Neural progenitor cell (in vitro differentiated cells): ENCODE measurements around the gene CSKMT. TPM values are rescaled to one million over a fixed set of nuclear protein-coding genes. Genes with fewer than 3 reads are reported as not detected.

ENCODE experiments used
- DNase-seq: peaks from one replicate; pipeline ENCODE4 v3.0.0-alpha.2; 2016; ENCODE audit warnings: low spot score
- H2AFZ ChIP-seq: fragments of 200-600 bp; sonication (generic); replicated peaks from 2 replicates; pipeline ENCODE4 v1.6.1; 2016; ENCODE audit warnings: antibody characterized with exemption
- H3F3A ChIP-seq: fragments of 200-600 bp; sonication (generic); 2 replicates; pipeline ENCODE4 v1.6.1; 2016; ENCODE audit warnings: antibody characterized with exemption, low read depth
- H3K27ac ChIP-seq: fragments of 200-600 bp; sonication (generic); 2 replicates; pipeline ENCODE4 v1.5.1; 2016; ENCODE audit warnings: mild to moderate bottlenecking
- H3K27me3 ChIP-seq: fragments of 200-600 bp; sonication (generic); 2 replicates; pipeline ENCODE4 v1.6.1; 2016; ENCODE audit warnings: mild to moderate bottlenecking, moderate library complexity
- H3K36me3 ChIP-seq: fragments of 200-600 bp; sonication (generic); 2 replicates; pipeline ENCODE4 v1.5.1; 2016
- H3K4me1 ChIP-seq: fragments of 200-600 bp; sonication (generic); 2 replicates; pipeline ENCODE4 v1.6.1; 2016; ENCODE audit warnings: mixed run types
- H3K4me2 ChIP-seq: fragments of 200-600 bp; sonication (generic); 2 replicates; pipeline ENCODE4 v1.6.1; 2016
- H3K4me3 ChIP-seq: fragments of 200-600 bp; sonication (generic); 2 replicates; pipeline ENCODE4 v1.5.1; 2016
- H3K79me2 ChIP-seq: fragments of 200-600 bp; sonication (generic); 2 replicates; pipeline ENCODE4 v1.6.1; 2016; ENCODE audit warnings: low read depth
- H3K9ac ChIP-seq: fragments of 200-600 bp; sonication (generic); 2 replicates; pipeline ENCODE4 v1.6.1; 2016
- H3K9me3 ChIP-seq: fragments of 200-600 bp; sonication (generic); 2 replicates; pipeline ENCODE4 v1.5.1; 2016; ENCODE audit warnings: low read depth
- H4K20me1 ChIP-seq: fragments of 200-600 bp; sonication (generic); 2 replicates; pipeline ENCODE4 v1.6.1; 2016; ENCODE audit warnings: low read depth
- H3K27ac Mint-ChIP-seq: 3 replicates; pipeline ENCODE4 v1.8.0; 2021; ENCODE audit warnings: mixed read lengths
- H3K27me3 Mint-ChIP-seq: 2 replicates; pipeline ENCODE4 v1.8.0; 2022; ENCODE audit warnings: low read depth, mild to moderate bottlenecking, inconsistent platforms, moderate library complexity, mixed read lengths; ENCODE audit not compliant: insufficient read depth
- H3K36me3 Mint-ChIP-seq: 3 replicates; pipeline ENCODE4 v1.8.0; 2021; ENCODE audit warnings: mixed read lengths
- H3K4me1 Mint-ChIP-seq: 3 replicates; pipeline ENCODE4 v1.8.0; 2021; ENCODE audit warnings: mixed read lengths
- H3K4me3 Mint-ChIP-seq: 3 replicates; pipeline ENCODE4 v1.8.0; 2021; ENCODE audit warnings: mild to moderate bottlenecking, moderate library complexity, mixed read lengths
- H3K9me3 Mint-ChIP-seq: 3 replicates; pipeline ENCODE4 v1.8.0; 2020; ENCODE audit warnings: mixed read lengths
- CTCF ChIP-seq: fragments of 200-600 bp; sonication (generic); IDR thresholded peaks from 2 replicates; pipeline ENCODE4 v1.5.1; 2017; ENCODE audit warnings: antibody characterized with exemption, mild to moderate bottlenecking
- EZH2 ChIP-seq: fragments of 200-600 bp; sonication (generic); IDR thresholded peaks from 2 replicates; pipeline ENCODE4 v1.6.1; 2017; ENCODE audit warnings: antibody characterized with exemption, mild to moderate bottlenecking, moderate library complexity
- EZH2phosphoT487 ChIP-seq: fragments of 200-600 bp; sonication (generic); IDR thresholded peaks from 2 replicates; pipeline ENCODE4 v1.6.1; 2017; ENCODE audit warnings: antibody characterized with exemption
- total RNA-seq: library from RNA; depleted of rRNA; stranded (reverse); fragments of >200 nt; gene quantifications from 2 replicates; pipeline ENCODE4 v1.2.3, GENCODE V29; 2015; ENCODE audit warnings: low replicate concordance

Gene CSKMT
- total RNA-seq, 1 donor from 2014 or later, result 4.3 TPM

DNA sequence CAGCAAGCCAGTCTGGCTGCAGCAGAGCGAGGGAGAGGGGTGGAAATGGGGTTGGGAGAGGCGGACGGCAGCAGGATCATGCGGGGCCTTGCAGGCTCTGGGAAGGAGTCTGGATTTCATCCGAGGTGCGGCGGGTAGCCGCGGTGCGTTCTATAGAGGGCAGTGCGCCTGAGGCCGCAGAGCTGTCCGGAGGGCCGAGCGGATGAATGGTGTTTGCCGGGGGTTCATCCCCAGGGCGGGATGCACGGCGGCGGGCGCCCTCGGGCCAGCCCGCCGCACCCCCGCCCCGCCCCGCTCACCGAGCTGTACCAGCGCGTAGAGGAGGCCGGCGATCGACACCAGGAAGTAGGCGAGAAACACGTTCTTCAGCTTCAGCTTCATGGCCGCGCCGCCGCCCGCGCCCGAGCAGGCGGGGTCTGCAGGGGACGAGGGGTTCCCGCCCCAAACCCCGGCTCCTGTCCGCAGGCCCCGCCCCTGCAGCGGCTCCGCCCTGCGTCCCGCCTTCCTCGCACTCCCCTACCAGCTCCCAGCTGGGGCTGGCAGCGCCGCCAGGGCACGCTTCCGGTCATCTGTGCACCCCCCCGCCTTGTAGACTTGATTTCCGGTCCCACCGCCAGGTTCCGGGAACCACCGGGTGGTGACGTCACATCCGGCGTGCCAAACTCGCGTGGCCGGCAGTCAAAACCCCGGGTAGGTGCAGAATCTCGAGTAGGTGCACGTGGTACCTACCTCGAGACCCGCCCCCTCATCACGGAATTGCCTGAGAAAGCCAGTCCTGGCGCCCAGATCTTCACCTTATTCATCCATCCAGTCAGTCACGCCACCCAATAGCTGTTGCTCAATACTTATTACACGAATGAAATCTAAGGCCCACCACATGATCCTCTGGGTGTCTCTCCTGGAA is 43.3 kb upstream of the CSKMT start, which contains the start of gene B3GAT3:
B3GAT3 (minus strand) TSS at position 420 of the 904 bp plus-strand sequence; CDS start at position 381, 39 bp downstream.
- no peaks in the 10 kb centered on the region for H3K9me3 ChIP-seq
- H3K79me2 ChIP-seq, result peaks cover 19% of the 10 kb centered on the region
- peak within 1 kb of the TSS; percentile 34 for H3K27ac Mint-ChIP-seq

DNA sequence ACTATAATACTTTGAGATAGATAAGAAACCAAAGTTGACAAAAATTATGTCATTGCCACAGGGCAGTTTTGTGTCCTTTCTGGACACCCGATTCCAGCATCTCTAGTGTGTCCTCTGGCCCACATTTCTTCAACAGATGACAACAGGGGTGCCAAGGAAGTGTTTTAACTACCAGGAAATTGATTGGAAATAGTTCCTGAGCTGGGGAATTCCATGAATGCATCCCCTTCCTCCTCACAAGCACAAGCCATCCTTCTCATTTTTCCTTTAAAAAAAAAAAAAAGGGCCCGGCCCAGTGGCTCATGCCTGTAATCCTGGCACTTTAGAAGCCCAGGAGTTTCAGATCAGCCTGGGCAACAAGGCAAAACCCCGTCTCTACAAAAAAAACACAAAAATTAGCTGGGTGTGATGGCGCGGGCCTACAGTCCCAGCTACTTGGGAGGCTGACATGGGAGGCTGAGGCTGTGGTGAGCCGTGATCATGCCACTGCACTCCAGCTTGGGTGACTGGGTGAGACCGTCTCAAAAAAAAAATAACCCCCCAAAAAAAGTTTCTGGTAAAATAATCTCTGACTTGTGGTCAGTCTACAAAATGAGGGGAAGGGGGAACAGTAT is 42.5 kb upstream of the CSKMT start:
- Mint-ChIP-seq H3K36me3 (peaks cover 20% of the 10 kb centered on the region), H3K9me3 (no peaks in the 10 kb centered on the region), H3K4me3 (peak overlapping the region; percentile 78), H3K27ac (peak overlapping the region; percentile 0), H3K27me3 (peaks cover 6% of the 10 kb centered on the region), H3K4me1 (peaks cover 18% of the 10 kb centered on the region)
- Histone ChIP-seq H4K20me1 (no peaks in the 10 kb centered on the region), H3K9ac (no peak overlapping the region), H3K79me2 (peaks cover 19% of the 10 kb centered on the region), H3K27me3 (no peaks in the 10 kb centered on the region), H2AFZ (no peak overlapping the region), H3K27ac (peak overlapping the region; percentile 3), H3F3A (peaks cover 52% of the 10 kb centered on the region), H3K36me3 (no peaks in the 10 kb centered on the region), H3K4me3 (peak overlapping the region; percentile 76), H3K4me1 (peaks cover 5% of the 10 kb centered on the region), H3K9me3 (no peaks in the 10 kb centered on the region), H3K4me2 (peak overlapping the region; percentile 88)
- DNase-seq, result peak; percentile 28
- TF ChIP-seq EZH2phosphoT487, result no peak
- no peak for TF ChIP-seq EZH2
- no peak for TF ChIP-seq CTCF

More for the DNA sequence above, 43.3 kb upstream of the CSKMT start, which contains the start of gene B3GAT3:
- H3K36me3 Mint-ChIP-seq, result peaks cover 16% of the 10 kb centered on the region
- peak; percentile 99 for DNase-seq
- Histone ChIP-seq H3K36me3 (no peaks in the 10 kb centered on the region), H4K20me1 (no peaks in the 10 kb centered on the region), H3K9ac (peak within 1 kb of the TSS; percentile 67), H3K27ac (peak within 1 kb of the TSS; percentile 17), H3K27me3 (no peaks in the 10 kb centered on the region), H2AFZ (peak within 1 kb of the TSS; percentile 12), H3K4me1 (peaks cover 5% of the 10 kb centered on the region), H3K4me2 (peak within 1 kb of the TSS; percentile 88), H3F3A (peaks cover 52% of the 10 kb centered on the region), H3K4me3 (peak within 1 kb of the TSS; percentile 76)
- H3K9me3 Mint-ChIP-seq, result no peaks in the 10 kb centered on the region
- no peak for TF ChIP-seq EZH2phosphoT487
- TF ChIP-seq CTCF, result peak; percentile 15
- peak within 1 kb of the TSS; percentile 92 for H3K4me3 Mint-ChIP-seq
- peaks cover 6% of the 10 kb centered on the region for H3K27me3 Mint-ChIP-seq
- peaks cover 18% of the 10 kb centered on the region for H3K4me1 Mint-ChIP-seq

DNA sequence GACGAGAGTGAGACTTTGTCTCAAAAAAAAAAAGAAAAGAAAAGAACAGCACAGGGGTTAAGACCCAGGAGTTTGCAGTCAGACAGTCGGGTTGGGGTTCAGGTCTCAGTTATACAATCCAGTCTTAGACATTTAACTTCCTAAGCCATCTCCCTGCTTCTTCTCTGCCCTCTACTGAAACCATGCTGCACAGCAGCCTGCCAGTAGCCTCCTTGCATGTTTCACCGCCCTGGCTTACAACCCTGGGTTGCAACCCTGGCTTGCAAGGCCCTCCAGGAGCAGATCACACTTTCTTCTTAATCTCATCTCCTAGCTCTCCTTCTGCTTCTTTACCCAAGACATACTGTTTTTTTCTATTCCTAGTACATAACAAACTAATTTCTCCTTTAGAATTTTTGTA is 37.4 kb upstream of the CSKMT start:
- Mint-ChIP-seq H3K4me1 (no peaks in the 10 kb centered on the region), H3K4me3 (no peak overlapping the region), H3K9me3 (no peaks in the 10 kb centered on the region), H3K27ac (no peak overlapping the region), H3K27me3 (peaks cover 2% of the 10 kb centered on the region), H3K36me3 (peaks cover 45% of the 10 kb centered on the region)
- no peak overlapping the region for H3K9ac ChIP-seq
- no peak for TF ChIP-seq EZH2phosphoT487
- TF ChIP-seq CTCF, result no peak
- TF ChIP-seq EZH2, result no peak
- H3K4me1 ChIP-seq, result no peaks in the 10 kb centered on the region
- H3K36me3 ChIP-seq, result peaks cover 4% of the 10 kb centered on the region
- H3F3A ChIP-seq, result peaks cover 26% of the 10 kb centered on the region
- no peak overlapping the region for H3K4me3 ChIP-seq
- H3K79me2 ChIP-seq, result no peaks in the 10 kb centered on the region
- DNase-seq, result no peak
- no peak overlapping the region for H3K4me2 ChIP-seq
- H3K27me3 ChIP-seq, result no peaks in the 10 kb centered on the region
- H3K27ac ChIP-seq, result no peak overlapping the region
- H2AFZ ChIP-seq, result no peak overlapping the region
- H4K20me1 ChIP-seq, result no peaks in the 10 kb centered on the region
- no peaks in the 10 kb centered on the region for H3K9me3 ChIP-seq
